GM21390 (cell line): Measurements from ENCODE around the gene MARF1.
A peak's percentile ranks its signal among the peaks of the same experiment; 100 is the strongest.
"Not testable (repeated sequence)": the region's sequence is repeated elsewhere in the genome, so short reads cannot be mapped to it uniquely, and the experiment has no call there.

Experiments used
- ATAC-seq: cut with Tn5 transposase; IDR thresholded peaks from one replicate; pipeline ENCODE4 v1.9.1; 2021; ENCODE audit not compliant: unreplicated experiment

Gene MARF1

DNA sequence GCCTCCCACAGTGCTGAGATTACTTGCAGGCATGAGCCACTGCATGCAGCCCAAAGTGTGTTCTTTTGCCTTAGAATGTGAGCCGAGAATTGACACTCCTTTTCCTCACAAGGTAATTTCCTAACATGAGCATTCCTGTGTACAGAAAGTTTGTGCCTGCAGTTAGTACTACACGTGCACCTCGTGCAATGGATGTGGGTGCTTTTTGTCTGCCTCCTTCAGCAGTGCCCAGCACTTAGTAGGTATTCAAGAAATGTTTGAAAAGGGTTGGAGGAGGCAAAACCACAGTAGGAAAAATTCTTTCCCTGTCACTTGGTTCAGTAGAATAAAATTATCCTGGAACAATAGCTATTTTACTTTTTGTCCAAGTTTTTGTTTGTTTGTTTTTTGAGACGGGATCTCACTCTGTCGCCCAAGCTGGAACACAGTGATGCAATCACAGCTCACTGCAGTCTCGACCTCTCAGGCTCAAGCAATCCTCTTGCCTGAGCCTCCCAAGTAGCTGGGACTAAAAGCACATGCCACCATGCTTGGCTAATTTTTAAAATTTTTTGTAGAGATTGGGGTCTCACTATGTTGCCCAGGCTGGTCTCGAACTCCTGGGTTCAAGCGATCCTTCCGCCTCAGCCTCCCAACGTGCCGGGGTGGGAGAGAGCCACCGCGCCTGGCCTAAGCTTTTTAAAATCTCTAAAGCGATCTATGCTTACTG is 9.5 kb upstream of the MARF1 start:
- no peak for ATAC-seq

DNA sequence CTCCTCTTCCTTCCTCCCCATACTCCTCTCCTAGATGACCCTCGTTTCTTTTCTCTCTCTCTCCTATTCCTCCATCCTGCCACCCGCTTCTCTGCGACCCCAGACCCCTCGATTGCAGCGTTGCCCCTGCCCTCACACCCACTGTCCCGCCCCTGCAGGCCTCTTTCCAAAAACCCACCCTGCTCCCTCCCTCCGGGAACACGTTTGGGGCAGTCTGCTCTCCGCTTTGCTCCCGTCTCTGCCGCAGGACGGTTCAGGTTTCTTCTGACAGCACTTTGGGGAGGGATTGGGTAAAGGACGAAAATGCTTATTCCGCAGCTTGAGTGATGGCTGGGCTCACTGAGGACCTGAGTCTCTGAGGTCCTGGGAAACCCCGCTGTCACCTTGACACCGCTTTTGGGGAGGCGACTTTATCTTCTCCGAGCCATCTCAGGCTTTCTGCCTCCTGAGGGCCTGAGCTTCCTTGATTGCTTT is 7.8 kb upstream of the MARF1 start:
- ATAC-seq: peak; percentile 33

DNA sequence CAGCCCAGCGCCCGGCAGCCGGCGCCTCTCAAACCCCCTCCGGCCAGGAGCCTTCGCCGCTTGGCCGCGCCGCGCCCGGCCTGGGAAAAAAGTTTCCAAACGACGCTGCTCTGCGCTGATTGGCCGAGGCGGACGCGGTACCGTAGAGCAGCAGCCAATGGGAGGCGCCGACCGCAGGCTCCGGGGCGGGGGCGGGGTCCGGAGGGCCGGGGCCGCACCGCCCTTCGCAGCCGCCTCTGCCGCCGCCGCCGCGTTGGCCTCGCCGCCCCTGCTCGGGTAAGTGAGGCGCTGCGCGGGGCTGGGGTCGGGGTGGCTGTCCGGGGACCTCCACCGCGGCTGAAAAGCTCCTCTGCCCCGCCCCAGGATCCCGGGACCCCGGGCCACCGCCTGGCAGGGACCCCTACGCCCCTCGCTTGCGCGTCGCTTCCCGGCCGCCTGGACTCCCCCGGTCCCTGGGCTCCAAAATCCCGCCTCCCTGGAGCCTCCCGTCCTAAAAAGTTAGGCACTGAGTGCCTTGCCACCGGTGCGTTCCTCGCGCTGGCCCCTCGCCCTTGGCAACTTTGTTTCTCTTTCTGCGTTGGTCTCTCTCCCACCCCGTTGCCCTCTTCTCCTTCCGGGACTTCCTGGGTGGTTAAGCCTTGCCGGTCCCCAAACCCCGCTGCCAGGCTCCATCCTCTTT is 7.2 kb upstream of the MARF1 start, which contains the start of gene NDE1:
Gene NDE1 (plus strand): TSS at position 227 of the 679 bp plus-strand sequence. CDS start 14,534 bp downstream, outside the sequence.
- peak; percentile 67 for ATAC-seq

DNA sequence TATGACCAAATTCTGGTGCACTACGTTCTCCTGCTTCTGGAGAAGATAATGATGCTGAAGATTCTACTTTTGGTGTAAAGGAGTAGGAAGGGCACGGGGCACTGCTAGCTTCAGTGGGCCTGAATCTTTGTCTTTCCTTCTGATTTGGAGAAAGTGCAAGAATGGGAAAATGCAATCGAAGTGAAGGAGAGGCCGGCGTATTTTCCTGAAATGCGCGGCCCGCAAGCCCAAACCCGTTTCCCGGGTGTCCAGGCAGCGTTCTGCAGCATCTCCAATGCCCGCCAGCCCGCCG is 6.7 kb upstream of the MARF1 start:
- no peak for ATAC-seq

DNA sequence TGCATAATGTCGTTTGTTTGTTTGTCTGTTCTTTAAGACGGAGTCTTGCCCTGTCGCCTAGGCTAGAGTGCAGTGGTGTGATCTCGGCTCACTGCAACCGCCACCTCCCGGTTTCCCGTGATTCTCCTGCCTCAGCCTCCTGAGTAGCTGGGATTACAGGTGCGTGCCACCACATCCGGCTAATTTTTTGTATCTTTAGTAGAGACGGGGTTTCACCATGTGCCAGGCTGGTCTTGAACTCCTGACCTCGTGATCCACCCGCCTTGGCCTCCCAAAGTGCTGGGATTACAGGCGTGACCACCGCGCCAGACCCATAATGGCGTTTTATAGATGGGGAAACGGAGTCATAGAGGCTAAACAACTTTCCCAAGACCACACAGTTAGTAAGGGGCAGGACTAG is 6.4 kb upstream of the MARF1 start:
- ATAC-seq: not testable (repeated sequence)

DNA sequence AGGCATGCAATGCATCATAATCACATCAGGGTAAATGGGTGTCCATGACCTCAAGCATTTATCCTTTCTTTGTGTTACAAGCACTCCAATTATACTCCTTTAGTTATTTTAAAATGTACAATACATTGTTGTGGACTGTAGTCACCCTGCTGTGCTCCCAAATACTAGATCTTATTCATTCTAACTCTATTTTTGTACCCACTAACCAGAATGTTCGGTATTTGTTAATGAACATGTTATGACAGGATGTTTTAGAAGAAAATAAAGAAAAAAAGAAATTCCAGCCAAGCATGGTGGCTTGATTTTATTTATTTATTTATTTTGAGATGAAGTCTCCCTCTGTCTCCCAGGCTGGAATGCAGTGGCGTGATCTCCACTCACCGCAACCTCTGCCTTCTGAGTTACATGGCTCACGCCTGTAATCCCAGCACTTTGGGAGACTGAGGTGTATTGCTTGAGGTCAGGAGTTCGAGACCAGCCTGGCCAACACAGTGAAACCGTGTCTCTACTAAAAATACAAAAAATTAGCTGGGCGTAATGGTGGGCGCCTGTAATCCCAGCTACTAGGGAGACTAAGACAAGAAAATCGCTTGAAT is 5.3 kb upstream of the MARF1 start:
- ATAC-seq: no peak

DNA sequence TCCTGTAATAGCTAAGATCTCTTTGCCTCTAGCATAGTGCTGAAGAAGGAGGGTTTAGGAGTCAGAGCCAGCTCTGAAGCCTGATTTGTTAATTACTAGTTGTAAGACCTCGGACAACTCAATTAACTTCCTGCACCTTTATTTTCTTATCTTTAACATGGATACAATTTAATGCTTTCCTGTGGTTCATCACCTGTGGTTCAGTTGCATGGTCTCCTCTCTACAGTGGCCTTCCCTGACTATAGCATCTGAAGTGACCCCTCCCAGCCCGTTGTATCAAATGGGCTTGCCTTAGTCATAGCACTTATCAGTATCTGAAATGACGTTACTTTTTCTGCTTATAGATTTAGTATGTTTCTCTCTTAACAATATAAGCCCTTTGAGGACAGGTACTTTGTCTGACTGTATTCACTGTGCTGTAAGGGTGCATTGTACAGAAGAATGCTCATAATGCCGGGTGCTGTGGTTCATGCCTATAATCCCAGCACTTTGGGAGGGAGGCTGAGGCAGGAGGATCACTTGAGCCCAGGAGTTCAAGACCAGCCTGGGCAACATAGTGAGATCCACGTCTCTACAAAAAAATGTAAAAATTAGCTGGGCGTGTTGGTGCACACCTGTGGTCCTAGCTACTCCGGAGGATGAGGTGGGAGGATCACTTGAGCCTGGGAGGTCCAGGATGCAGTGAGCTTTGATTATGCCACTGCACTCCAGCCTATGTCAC is 4.5 kb upstream of the MARF1 start:
- no peak for ATAC-seq

DNA sequence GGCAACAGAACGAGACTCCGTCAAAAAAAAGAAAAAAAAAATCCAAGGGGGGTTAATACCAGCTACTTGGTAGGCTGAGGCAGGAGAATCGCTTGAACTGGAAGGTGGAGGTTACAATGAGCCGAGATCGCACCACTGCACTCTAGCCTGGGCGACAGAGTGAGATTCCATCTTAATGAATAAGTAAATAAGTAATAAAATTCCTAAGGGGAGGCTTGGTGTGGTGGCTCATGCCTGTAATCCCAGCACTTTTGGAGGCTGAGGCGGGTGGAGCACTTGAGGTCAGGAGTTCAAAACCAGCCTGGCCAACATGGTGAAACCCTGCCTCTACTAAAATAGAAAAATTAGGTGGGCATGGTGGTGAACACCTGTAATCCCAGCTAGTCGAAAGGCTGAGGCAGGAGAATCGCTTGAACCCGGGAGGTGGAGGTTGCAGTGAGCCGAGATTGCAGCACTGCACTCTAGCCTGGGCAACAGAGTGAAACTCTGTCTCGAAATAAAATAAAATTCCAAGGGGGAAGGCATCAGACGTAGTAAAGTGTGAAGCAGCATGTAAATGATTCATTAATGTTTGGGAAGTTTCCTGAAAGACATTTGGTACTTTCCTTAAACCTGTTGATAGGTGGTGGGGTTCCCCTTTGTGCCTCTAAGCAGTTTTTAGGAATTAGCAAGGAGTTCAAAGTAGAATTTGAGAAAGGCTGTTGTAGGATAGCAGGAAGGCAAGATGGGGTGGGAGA is 3.8 kb upstream of the MARF1 start:
- ATAC-seq: not testable (repeated sequence)

DNA sequence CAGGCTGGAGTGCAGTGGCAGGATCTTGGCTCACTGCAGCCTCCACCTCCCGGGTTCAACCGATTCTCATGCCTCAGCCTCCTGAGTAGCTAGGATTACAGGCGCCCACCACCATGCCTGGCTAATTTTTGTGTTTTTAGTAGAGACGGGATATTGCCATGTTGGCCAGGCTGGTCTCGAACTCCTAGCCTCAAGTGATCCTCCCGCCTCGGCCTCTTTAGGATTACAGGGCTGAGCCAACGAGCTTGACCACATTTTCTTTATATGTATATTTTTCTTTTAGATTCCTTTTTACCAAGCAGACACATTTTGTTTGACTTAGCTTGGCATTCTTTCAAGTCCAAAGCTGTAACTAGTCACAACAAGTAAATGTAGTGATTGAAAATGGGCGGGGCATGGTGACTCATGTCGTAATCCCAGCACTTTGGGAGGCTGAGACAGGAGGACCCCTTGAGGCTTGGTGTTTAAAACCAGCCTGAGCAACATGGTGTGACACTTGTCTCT is 2.1 kb upstream of the MARF1 start:
- not testable (repeated sequence) for ATAC-seq

DNA sequence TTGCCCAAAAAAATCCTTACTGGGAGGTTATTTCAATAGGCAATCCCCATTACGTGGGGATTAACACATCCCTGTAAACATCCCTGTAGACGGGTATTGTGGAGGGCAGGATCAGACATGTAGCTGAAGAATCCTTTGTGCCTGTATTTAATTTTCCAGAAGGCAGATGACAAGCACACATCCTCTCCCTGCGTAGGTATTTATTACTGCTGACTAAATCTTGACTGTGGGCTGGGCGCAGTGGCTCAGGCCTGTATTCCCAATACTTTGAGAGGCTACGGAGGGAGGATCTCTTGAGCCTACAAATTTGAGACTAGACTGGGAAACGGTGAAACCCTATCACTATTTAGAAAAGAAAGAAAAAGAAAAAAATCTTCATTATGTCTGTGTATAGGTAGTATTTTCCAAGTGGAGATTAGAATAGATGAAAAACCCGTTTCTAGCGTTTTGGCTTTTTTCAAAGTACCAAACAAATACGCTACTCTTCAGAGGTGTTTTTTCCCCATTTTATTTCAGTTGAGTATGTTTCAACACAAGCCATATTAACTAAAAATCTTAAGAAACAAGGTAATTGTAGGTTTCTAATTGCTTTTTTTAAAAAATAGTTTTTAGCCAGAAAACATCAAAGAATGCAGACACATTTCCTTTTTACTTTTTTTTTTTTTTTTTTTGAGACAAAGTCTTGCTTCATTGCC is 1.5 kb upstream of the MARF1 start:
- ATAC-seq: no peak

DNA sequence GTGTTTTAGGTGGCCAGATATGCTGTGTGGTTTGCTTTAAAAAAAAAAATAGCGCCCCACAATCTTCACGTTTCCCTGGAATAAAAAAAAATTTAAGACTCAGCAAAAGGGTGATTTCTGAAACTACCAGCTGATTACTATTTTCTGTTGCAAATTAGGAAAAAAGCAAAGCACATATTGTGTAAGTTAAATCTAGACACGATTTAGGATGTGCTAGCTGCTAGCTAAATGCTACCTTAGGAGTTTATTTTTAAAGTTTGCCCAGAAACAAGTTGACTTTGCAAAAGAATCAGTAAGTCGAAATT is 944 bp upstream of the MARF1 start:
- no peak for ATAC-seq

DNA sequence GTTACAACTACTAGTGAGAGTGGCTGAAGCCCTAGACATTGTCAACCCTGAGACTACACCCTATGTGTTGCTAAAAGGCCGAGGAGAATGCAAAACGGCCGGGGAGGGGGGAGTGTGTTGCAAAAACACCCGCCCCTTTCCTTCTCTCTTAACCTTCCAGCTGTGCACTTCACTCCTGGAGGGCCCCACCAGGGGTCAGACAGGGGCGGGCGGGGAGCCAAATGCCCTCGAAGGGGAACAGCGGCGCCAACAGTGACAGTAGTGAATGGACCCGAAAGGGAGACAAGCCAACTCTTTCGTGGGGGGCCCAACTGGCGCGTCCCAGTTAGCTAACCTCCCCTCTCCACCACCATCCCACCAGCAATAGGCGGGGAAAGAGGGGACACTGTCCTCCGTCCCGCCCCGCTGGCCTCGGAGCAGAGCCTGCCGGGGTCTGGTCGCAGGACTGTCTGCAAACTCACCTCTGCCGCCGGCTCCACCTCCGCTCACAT is 352 bp downstream of the MARF1 start:
- ATAC-seq: peak; percentile 54

DNA sequence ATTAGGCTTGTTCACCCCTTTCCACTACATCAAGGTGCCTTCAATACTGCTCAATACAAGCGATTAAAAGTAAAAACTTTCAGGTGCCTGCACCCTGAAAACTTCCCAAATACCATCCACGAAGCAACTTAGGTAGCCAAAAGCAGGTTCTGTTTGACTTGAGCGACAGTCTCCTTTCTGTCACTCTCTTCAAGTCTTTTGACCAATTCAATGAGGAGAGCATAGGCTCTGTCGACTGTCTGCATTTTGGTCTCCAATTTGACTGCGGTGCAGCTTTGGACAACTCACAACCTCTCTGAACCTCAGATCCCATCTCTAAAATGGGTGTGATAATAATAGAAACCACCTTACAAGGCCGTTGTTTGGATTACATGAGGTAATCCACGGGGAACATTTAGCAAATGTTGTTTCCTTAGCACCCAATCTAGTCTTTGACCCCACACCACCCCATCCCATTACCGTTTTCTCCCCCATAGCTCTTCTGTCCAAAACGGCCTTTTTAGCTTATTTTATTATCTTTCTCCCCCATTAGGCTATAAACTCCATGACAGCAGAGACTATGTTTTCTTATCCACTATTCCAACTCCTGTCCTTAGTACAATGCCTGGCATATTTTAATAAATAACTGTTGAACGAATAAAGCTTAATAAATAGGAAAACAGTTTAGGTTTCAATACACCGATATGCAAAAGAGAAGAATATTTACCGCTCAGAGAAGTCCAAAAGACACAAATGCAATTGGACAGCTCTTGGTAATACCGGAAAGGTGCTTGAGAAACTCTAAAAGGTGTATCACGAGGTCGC is 999 bp downstream of the MARF1 start:
- no peak for ATAC-seq

DNA sequence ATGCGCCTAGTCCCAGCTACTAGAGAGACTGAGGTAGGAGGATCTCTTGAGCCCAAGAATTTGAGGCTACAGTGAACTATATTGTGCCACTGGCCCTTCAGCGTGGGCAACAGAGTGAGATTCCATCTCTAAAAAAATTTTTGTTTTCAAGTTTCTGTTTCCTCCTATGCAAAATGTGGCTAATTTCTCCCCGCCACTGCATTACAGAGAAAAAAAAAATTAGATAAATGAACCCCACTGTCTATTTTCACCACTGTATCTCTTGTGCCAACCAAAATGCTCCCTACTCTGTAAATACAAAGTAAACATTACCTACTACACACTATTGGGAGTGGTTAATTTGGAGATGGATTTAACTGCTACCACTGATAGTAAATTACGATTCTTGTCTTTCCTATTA is 2.0 kb downstream of the MARF1 start:
- no peak for ATAC-seq

DNA sequence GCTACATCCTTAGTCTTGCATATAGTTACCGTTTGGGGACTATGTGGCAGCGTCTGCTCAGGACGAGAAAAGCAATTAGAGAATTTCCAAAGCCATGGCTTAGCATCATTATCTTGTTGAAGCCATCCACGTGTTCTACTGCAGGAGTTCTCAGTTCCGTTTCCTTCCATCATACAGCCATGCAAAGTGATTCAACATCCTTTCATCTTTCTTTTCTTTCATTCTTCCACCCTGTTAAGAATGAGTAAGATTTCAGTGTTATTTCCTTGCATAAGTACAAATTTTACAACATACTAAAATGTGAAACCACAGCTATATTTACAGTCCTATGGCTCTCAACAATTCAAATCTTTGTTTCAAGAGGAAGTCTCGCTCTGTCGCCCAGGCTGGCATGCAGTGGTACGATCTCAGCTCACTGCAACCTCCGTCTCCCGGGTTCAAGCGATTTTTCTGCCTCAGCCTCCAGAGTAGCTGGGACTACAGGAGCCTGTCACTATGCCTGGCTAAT is 3.8 kb downstream of the MARF1 start:
- ATAC-seq: no peak

DNA sequence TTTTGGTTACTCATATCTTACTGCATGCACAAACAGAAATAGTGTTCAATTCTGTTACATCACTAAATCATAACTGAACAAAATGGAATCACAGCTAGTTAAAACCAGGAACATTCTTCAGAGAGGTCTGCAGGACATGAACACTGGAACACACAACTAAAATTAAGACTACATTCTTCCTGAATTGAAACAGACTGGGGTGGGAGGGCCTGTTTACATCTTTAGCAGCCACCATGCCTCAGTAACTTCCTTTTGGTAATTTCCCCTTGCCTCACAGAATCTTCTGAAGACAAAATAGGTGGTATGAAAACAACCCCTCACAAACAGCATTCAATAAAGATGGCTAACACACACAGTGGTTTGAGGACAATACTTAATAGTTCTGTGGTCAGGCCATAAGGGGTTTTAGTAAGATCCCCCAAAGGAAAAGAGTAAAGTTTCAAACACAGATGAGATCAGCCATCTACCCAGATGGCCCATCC is 6.5 kb downstream of the MARF1 start:
- no peak for ATAC-seq

DNA sequence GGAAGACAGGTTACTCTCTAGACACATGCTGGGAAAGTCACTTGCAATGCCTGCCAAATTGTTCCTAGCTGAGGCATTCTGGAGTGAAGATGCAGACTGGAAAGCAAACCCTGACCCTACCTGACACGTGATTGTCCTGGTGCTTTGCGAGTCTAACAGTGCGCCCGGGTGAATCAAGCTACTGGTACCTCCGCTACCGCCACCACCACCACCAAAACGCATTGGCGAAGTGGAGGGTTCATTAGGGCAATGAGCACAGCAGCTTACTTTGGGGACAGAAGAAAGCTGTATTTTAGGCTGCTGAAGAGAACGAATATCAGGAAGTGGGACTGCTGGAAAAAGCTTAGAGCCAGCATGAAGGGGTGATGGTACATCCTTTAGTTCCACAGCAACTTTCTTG is 7.0 kb downstream of the MARF1 start:
- no peak for ATAC-seq

DNA sequence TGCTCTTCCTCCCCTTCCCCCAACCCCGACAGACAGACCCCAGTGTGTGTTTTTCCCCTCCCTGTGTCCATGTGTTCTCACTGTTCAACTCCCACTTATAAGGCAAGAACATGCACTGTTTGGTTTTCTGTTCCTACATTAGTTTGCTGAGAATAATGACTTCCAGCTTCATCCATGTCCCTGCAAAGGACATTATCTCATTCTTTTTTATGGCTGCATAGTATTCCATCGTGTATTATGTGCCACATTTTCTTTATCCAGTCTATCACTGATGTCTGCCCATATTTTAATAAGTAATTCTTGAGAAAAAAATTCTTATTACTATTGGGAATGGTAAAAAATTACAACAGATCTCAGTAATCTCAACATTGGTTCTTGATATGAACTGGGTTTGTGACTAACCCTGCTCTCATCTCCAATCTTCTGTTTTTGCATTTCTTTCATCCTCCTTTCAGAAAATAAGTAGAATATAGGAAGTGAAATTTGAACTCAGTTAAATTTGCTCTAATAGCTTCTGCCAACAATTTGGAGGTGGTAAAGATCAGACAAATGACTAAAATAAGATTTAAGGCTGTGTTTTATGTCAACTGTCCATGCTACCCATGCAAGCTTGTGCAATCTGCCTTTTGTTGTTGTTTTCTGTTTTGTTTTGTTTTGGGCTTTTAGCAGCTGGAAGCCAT is 11.1 kb downstream of the MARF1 start:
- no peak for ATAC-seq
